NCI-H2196 treated with DMSO at 0.1 percent for 48 hours (cell line): ENCODE measurements around the gene WDR5.

Experiments
- DNase-seq: peaks from one replicate; lab custom pipeline; 2025; ENCODE audit not compliant: unreplicated experiment; lab: John Stamatoyannopoulos, UW

WDR5 gene

GRCh38 chr9:134185536-134186011 lies 49.7 kb downstream of the WDR5 start:
- DNase-seq = no peak

GRCh38 chr9:134186471-134187109 lies 50.7 kb downstream of the WDR5 start:
- no peak for DNase-seq

GRCh38 chr9:134187110-134187531 lies 51.2 kb downstream of the WDR5 start:
- no peak for DNase-seq

- DNase-seq = no peak
Measured at GRCh38 chr9:134187891-134188385, 52.1 kb downstream of the WDR5 start.

GRCh38 chr9:134188386-134189144 lies 52.7 kb downstream of the WDR5 start:
- no peak for DNase-seq

- no peak for DNase-seq
Measured at GRCh38 chr9:134189145-134189469, 53.2 kb downstream of the WDR5 start.

- no peak for DNase-seq
Measured at GRCh38 chr9:134189470-134190231, 53.8 kb downstream of the WDR5 start.

- DNase-seq = no peak
Measured at GRCh38 chr9:134190232-134191121, 54.6 kb downstream of the WDR5 start.

- no peak for DNase-seq
Measured at GRCh38 chr9:134191455-134192209, 55.8 kb downstream of the WDR5 start.

GRCh38 chr9:134192311-134192950 lies 56.5 kb downstream of the WDR5 start:
- DNase-seq = no peak

GRCh38 chr9:134192951-134193731 lies 57.3 kb downstream of the WDR5 start:
- DNase-seq = no peak

- DNase-seq = no peak
Measured at GRCh38 chr9:134193912-134194535, 58.1 kb downstream of the WDR5 start.

GRCh38 chr9:134195558-134195957 lies 59.7 kb downstream of the WDR5 start:
- DNase-seq = no peak

- no peak for DNase-seq
Measured at GRCh38 chr9:134196911-134197310, 61.0 kb downstream of the WDR5 start.

GRCh38 chr9:134198791-134199190 lies 62.9 kb downstream of the WDR5 start:
- DNase-seq = no peak

GRCh38 chr9:134200730-134201129 lies 64.8 kb downstream of the WDR5 start:
- DNase-seq = no peak

GRCh38 chr9:134203224-134203623 lies 67.3 kb downstream of the WDR5 start:
- DNase-seq = no peak

- no peak for DNase-seq
Measured at GRCh38 chr9:134204041-134204440, 68.2 kb downstream of the WDR5 start.
